HepG2 (cell line): ENCODE data around the gene CCL19. TPM values are rescaled to one million over a fixed set of nuclear protein-coding genes. Genes with fewer than 3 reads are reported as not detected.

Experiments used
- ATF1 ChIP-seq: IDR thresholded peaks from 2 replicates; pipeline ENCODE4 v1.6.1; 2016; ENCODE audit warnings: mild to moderate bottlenecking, control low read depth
- CEBPG ChIP-seq: IDR thresholded peaks from 2 replicates; pipeline ENCODE4 v1.6.1; 2016
- DMAP1 ChIP-seq: IDR thresholded peaks from 2 replicates; pipeline ENCODE4 v1.6.1; 2016
- EHMT2 ChIP-seq: fragments of 200-600 bp; sonication (generic); IDR thresholded peaks from 2 replicates; pipeline ENCODE4 v1.7.0; 2017; ENCODE audit warnings: antibody characterized with exemption, low read depth, low read length, borderline replicate concordance
- FOXK1 ChIP-seq: sonication (generic); formaldehyde crosslinking; IDR thresholded peaks from 2 replicates; pipeline ENCODE4 v1.4.0; 2020; ENCODE audit warnings: low read depth, missing genetic modification reagents, borderline replicate concordance
- HIVEP1 ChIP-seq: sonication (generic); formaldehyde crosslinking; IDR thresholded peaks from 2 replicates; pipeline ENCODE4 v1.4.0; 2020; ENCODE audit warnings: mild to moderate bottlenecking, missing genetic modification reagents
- KAT7 ChIP-seq: IDR thresholded peaks from 2 replicates; pipeline ENCODE4 v1.6.1; 2018; ENCODE audit warnings: borderline replicate concordance, missing compliant biosample characterization
- MIER3 ChIP-seq: IDR thresholded peaks from 2 replicates; pipeline ENCODE4 v1.6.1; 2016; ENCODE audit warnings: missing compliant biosample characterization, borderline replicate concordance
- MYNN ChIP-seq: sonication (generic); formaldehyde crosslinking; IDR thresholded peaks from 2 replicates; pipeline ENCODE4 v1.4.0; 2020; ENCODE audit warnings: mild to moderate bottlenecking, low read depth, missing genetic modification reagents
- NCOA2 ChIP-seq: sonication (generic); formaldehyde crosslinking; IDR thresholded peaks from 2 replicates; pipeline ENCODE4 v1.8.0; 2022; ENCODE audit warnings: inconsistent platforms
- RORA ChIP-seq: sonication (generic); formaldehyde crosslinking; IDR thresholded peaks from 2 replicates; pipeline ENCODE4 v1.5.0; 2020; ENCODE audit warnings: mild to moderate bottlenecking, missing genetic modification reagents, moderate library complexity
- ZNF124 ChIP-seq: sonication (generic); formaldehyde crosslinking; IDR thresholded peaks from 2 replicates; pipeline ENCODE4 v1.4.0; 2020; ENCODE audit warnings: missing genetic modification reagents
- ZNF264 ChIP-seq: sonication (generic); formaldehyde crosslinking; IDR thresholded peaks from 2 replicates; pipeline ENCODE4 v1.4.0; 2020; ENCODE audit warnings: missing genetic modification reagents
- ZNF468 ChIP-seq: sonication (generic); formaldehyde crosslinking; IDR thresholded peaks from 2 replicates; pipeline ENCODE4 v1.8.0; 2022; ENCODE audit warnings: mild to moderate bottlenecking, moderate library complexity, missing genetic modification reagents
- ZNF530 ChIP-seq: sonication (generic); formaldehyde crosslinking; IDR thresholded peaks from 2 replicates; pipeline ENCODE4 v1.5.0; 2020; ENCODE audit warnings: low read depth, mild to moderate bottlenecking, missing genetic modification reagents
- ZNF543 ChIP-seq: sonication (generic); formaldehyde crosslinking; IDR thresholded peaks from 2 replicates; pipeline ENCODE4 v1.4.0; 2020; ENCODE audit warnings: mild to moderate bottlenecking, missing genetic modification reagents
- ZNF674 ChIP-seq: sonication (generic); formaldehyde crosslinking; IDR thresholded peaks from 2 replicates; pipeline ENCODE4 v1.5.0; 2020; ENCODE audit warnings: low read depth, mild to moderate bottlenecking, missing genetic modification reagents
- ZNF761 ChIP-seq: sonication (generic); formaldehyde crosslinking; conservative IDR thresholded peaks from 2 replicates; pipeline ENCODE4 v1.4.0; 2020; ENCODE audit warnings: mild to moderate bottlenecking, missing genetic modification reagents
- ZNF83 ChIP-seq: sonication (generic); formaldehyde crosslinking; IDR thresholded peaks from 2 replicates; pipeline ENCODE4 v1.4.0; 2020; ENCODE audit warnings: missing genetic modification reagents, mild to moderate bottlenecking, borderline replicate concordance
- ZSCAN21 ChIP-seq: sonication (generic); formaldehyde crosslinking; IDR thresholded peaks from 2 replicates; pipeline ENCODE4 v1.8.0; 2022; ENCODE audit warnings: mild to moderate bottlenecking, missing genetic modification reagents, moderate library complexity, borderline replicate concordance
- polyA plus RNA-seq, 8 experiments: library from polyadenylated mRNA; depleted of rRNA in 3 of 8; stranded (reverse) in 7 of 8; unstranded in 1 of 8; fragments of >200 nt; fragmentation: Illumina TruSeq in 4 of 8; extraction: Trizol in 4 of 8; gene quantifications; 2 replicates each; pipeline versions ENCODE4 v1.2.1 to v1.2.3, GENCODE V29; 2011 to 2016; ENCODE audit warnings: low read depth in 4 of 8, missing spikeins in 1 of 8, mixed read lengths in 1 of 8; ENCODE audit not compliant: insufficient read depth in 1 of 8
- total RNA-seq, 5 experiments: library from RNA; depleted of rRNA; stranded (reverse); fragments of >200 nt; fragmentation: Illumina TruSeq; extraction: Trizol; gene quantifications; 2 replicates each; pipeline ENCODE4 v1.2.3, GENCODE V29; 2016; ENCODE audit warnings: low read depth in 1 of 5
- TF ChIP-seq, protein P1 (sequence below): IDR thresholded peaks from 2 replicates; pipeline ENCODE4 v1.6.1; 2016; ENCODE audit warnings: missing compliant biosample characterization, missing genetic modification reagents, borderline replicate concordance
- TF ChIP-seq, protein P2 (sequence below): sonication (generic); formaldehyde crosslinking; IDR thresholded peaks from 2 replicates; pipeline ENCODE4 v1.4.0; 2020; ENCODE audit warnings: low read depth, missing genetic modification reagents

The CCL19 gene
- total and polyA plus RNA-seq, 2 of the 13 experiments (the other 11 are each of a cell fraction or from before 2014, with no cell fraction given), result not detected

DNA sequence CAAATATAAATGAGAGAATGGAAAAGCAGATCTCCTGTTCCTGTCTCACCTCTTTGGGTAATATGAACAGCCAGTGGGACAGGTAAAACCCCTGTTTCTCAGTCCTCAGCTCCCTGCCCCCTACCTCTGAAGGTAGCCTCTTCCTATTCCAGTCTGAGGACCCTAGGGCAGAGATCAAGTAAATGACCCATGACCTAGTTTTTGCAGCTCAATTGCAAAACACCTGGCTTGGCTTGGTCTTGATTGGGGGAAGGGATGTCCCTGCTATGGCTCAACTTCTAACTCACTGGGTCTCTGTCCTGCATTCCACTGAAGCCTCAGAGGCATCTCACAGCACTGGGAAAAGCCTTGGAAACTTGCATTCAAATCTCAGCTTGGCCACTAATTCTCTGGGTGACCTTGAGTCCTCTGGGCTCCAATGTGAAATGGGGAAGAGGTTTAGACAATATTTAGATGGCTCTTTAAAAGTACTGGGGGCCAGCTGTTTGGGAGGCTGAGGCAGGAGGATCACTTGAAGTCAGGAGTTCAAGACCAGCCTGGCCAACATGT, 46.2 kb downstream of the CCL19 start (continued):
- TF ChIP-seq RORA (peak; percentile 89; the same call in 1 of the 2 replicates), ATF1 (no peak), ZNF83 (no peak), ZNF530 (no peak), DMAP1 (CRISPR knock-in tag) (no peak), CEBPG (CRISPR knock-in tag) (peak; percentile 93), FOXK1 (CRISPR knock-in tag) (peak; percentile 25; the same call in 1 of the 2 replicates), ZNF124 (no peak), MYNN (CRISPR knock-in tag) (no peak), ZNF674 (CRISPR knock-in tag) (no peak), ZNF543 (CRISPR knock-in tag) (no peak), ZSCAN21 (no peak), ZNF264 (CRISPR knock-in tag) (0 out of 2 replicates have a peak, but pooled peaks have one; percentile 42), EHMT2 (peak; percentile 30; the same call in 1 of the 2 replicates), MIER3 (peak; percentile 80; the same call in 1 of the 2 replicates), NCOA2 (CRISPR knock-in tag) (peak; percentile 75), KAT7 (no peak), ZNF468 (CRISPR knock-in tag) (no peak), HIVEP1 (CRISPR knock-in tag) (no peak), ZNF761 (CRISPR knock-in tag) (0 out of 2 replicates have a peak, but pooled peaks have one; percentile 44)
- TF ChIP-seq, protein P1, sequence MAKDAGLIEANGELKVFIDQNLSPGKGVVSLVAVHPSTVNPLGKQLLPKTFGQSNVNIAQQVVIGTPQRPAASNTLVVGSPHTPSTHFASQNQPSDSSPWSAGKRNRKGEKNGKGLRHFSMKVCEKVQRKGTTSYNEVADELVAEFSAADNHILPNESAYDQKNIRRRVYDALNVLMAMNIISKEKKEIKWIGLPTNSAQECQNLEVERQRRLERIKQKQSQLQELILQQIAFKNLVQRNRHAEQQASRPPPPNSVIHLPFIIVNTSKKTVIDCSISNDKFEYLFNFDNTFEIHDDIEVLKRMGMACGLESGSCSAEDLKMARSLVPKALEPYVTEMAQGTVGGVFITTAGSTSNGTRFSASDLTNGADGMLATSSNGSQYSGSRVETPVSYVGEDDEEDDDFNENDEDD, result no peak
- TF ChIP-seq, protein P2, sequence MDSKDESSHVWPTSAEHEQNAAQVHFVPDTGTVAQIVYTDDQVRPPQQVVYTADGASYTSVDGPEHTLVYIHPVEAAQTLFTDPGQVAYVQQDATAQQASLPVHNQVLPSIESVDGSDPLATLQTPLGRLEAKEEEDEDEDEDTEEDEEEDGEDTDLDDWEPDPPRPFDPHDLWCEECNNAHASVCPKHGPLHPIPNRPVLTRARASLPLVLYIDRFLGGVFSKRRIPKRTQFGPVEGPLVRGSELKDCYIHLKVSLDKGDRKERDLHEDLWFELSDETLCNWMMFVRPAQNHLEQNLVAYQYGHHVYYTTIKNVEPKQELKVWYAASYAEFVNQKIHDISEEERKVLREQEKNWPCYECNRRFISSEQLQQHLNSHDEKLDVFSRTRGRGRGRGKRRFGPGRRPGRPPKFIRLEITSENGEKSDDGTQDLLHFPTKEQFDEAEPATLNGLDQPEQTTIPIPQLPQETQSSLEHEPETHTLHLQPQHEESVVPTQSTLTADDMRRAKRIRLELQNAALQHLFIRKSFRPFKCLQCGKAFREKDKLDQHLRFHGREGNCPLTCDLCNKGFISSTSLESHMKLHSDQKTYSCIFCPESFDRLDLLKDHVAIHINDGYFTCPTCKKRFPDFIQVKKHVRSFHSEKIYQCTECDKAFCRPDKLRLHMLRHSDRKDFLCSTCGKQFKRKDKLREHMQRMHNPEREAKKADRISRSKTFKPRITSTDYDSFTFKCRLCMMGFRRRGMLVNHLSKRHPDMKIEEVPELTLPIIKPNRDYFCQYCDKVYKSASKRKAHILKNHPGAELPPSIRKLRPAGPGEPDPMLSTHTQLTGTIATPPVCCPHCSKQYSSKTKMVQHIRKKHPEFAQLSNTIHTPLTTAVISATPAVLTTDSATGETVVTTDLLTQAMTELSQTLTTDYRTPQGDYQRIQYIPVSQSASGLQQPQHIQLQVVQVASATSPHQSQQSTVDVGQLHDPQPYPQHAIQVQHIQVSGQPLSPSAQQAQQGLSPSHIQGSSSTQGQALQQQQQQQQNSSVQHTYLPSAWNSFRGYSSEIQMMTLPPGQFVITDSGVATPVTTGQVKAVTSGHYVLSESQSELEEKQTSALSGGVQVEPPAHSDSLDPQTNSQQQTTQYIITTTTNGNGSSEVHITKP (CRISPR knock-in tag), result peak; percentile 90
